ENCODE results near the gene EXOSC7.

The EXOSC7 gene

GRCh38 chr3:45003859-45004258 is 27.8 kb downstream of the EXOSC7 start:
- Histone ChIP-seq H3K27ac (ENCODE audit: low read depth, low read length, severe bottlenecking) (no peak overlapping the region), H3K4me3 (ENCODE audit: extremely low read depth, insufficient read depth, low read length, poor library complexity, severe bottlenecking) (no peak overlapping the region), H3K36me3 (ENCODE audit: control insufficient read depth, insufficient read depth, low read length) (peaks cover 93% of the 10 kb centered on the region), H3K4me1 (ENCODE audit: control insufficient read depth, insufficient read depth, low read length, poor library complexity, severe bottlenecking) (no peaks in the 10 kb centered on the region), H3K9me3 (ENCODE audit: control insufficient read depth, low read length) (peaks cover 8% of the 10 kb centered on the region)
- WGBS, 2 experiments (ENCODE audit: insufficient coverage in 2 of 2): 83 to 100% methylated on average over 1 to 2 of the region's 2 CpGs

- 98 to 100% methylated on average over 7 to 8 of the region's 8 CpGs for WGBS, 2 experiments (ENCODE audit: insufficient coverage in 2 of 2)
- Histone ChIP-seq H3K36me3 (ENCODE audit: control insufficient read depth, insufficient read depth, low read length) (peaks cover 69% of the 10 kb centered on the region), H3K27ac (ENCODE audit: low read depth, low read length, severe bottlenecking) (no peak overlapping the region), H3K4me1 (ENCODE audit: control insufficient read depth, insufficient read depth, low read length, poor library complexity, severe bottlenecking) (peaks cover 19% of the 10 kb centered on the region), H3K4me3 (ENCODE audit: extremely low read depth, insufficient read depth, low read length, poor library complexity, severe bottlenecking) (no peak overlapping the region), H3K9me3 (ENCODE audit: control insufficient read depth, low read length) (peaks cover 8% of the 10 kb centered on the region)
Observed at GRCh38 chr3:45007091-45007490, 31.0 kb downstream of the EXOSC7 start.

GRCh38 chr3:45008117-45008516 is 32.1 kb downstream of the EXOSC7 start:
- Histone ChIP-seq H3K9me3 (ENCODE audit: control insufficient read depth, low read length) (peaks cover 8% of the 10 kb centered on the region), H3K36me3 (ENCODE audit: control insufficient read depth, insufficient read depth, low read length) (peaks cover 69% of the 10 kb centered on the region), H3K27ac (ENCODE audit: low read depth, low read length, severe bottlenecking) (no peak overlapping the region), H3K4me3 (ENCODE audit: extremely low read depth, insufficient read depth, low read length, poor library complexity, severe bottlenecking) (no peak overlapping the region), H3K4me1 (ENCODE audit: control insufficient read depth, insufficient read depth, low read length, poor library complexity, severe bottlenecking) (peaks cover 27% of the 10 kb centered on the region)
- 100% methylated on average over 1 of the region's 1 CpG for WGBS, 2 experiments (ENCODE audit: insufficient coverage in 2 of 2)

GRCh38 chr3:45009868-45010267 is 33.8 kb downstream of the EXOSC7 start:
- no peak overlapping the region for H3K4me3 ChIP-seq (ENCODE audit: extremely low read depth, insufficient read depth, low read length, poor library complexity, severe bottlenecking)
- 100% methylated on average over 1 of the region's 1 CpG; no CpG with 5 or more reads in 1 of the 2 experiments for WGBS, 2 experiments (ENCODE audit: insufficient coverage in 2 of 2)
- no peak overlapping the region for H3K27ac ChIP-seq (ENCODE audit: low read depth, low read length, severe bottlenecking)
- peaks cover 70% of the 10 kb centered on the region for H3K36me3 ChIP-seq (ENCODE audit: control insufficient read depth, insufficient read depth, low read length)
- peaks cover 27% of the 10 kb centered on the region for H3K4me1 ChIP-seq (ENCODE audit: control insufficient read depth, insufficient read depth, low read length, poor library complexity, severe bottlenecking)
- H3K9me3 ChIP-seq (ENCODE audit: control insufficient read depth, low read length): peaks cover 3% of the 10 kb centered on the region

- peaks cover 27% of the 10 kb centered on the region for H3K4me1 ChIP-seq (ENCODE audit: control insufficient read depth, insufficient read depth, low read length, poor library complexity, severe bottlenecking)
- H3K4me3 ChIP-seq (ENCODE audit: extremely low read depth, insufficient read depth, low read length, poor library complexity, severe bottlenecking): no peak overlapping the region
- peak overlapping the region; percentile 94 for H3K27ac ChIP-seq (ENCODE audit: low read depth, low read length, severe bottlenecking)
- 86 to 100% methylated on average over 1 to 2 of the region's 3 CpGs for whole genome bisulfite sequencing, 2 experiments (ENCODE audit: insufficient coverage in 2 of 2)
- H3K36me3 ChIP-seq (ENCODE audit: control insufficient read depth, insufficient read depth, low read length): peaks cover 64% of the 10 kb centered on the region
- H3K9me3 ChIP-seq (ENCODE audit: control insufficient read depth, low read length): no peaks in the 10 kb centered on the region
Observed at GRCh38 chr3:45010811-45011333, 34.8 kb downstream of the EXOSC7 start.

- WGBS, 2 experiments (ENCODE audit: insufficient coverage in 2 of 2): 71 to 73% methylated on average over 7 of the region's 7 CpGs
- Histone ChIP-seq H3K4me3 (ENCODE audit: extremely low read depth, insufficient read depth, low read length, poor library complexity, severe bottlenecking) (no peak overlapping the region), H3K9me3 (ENCODE audit: control insufficient read depth, low read length) (no peaks in the 10 kb centered on the region), H3K27ac (ENCODE audit: low read depth, low read length, severe bottlenecking) (peak overlapping the region; percentile 94), H3K4me1 (ENCODE audit: control insufficient read depth, insufficient read depth, low read length, poor library complexity, severe bottlenecking) (peaks cover 27% of the 10 kb centered on the region), H3K36me3 (ENCODE audit: control insufficient read depth, insufficient read depth, low read length) (peaks cover 61% of the 10 kb centered on the region)
Observed at GRCh38 chr3:45011756-45012508, 35.9 kb downstream of the EXOSC7 start.

GRCh38 chr3:45012577-45012976 is 36.5 kb downstream of the EXOSC7 start:
- Histone ChIP-seq H3K4me3 (ENCODE audit: extremely low read depth, insufficient read depth, low read length, poor library complexity, severe bottlenecking) (no peak overlapping the region), H3K9me3 (ENCODE audit: control insufficient read depth, low read length) (no peaks in the 10 kb centered on the region), H3K27ac (ENCODE audit: low read depth, low read length, severe bottlenecking) (peak overlapping the region; percentile 94), H3K36me3 (ENCODE audit: control insufficient read depth, insufficient read depth, low read length) (peaks cover 57% of the 10 kb centered on the region), H3K4me1 (ENCODE audit: control insufficient read depth, insufficient read depth, low read length, poor library complexity, severe bottlenecking) (peaks cover 27% of the 10 kb centered on the region)
- WGBS, 2 experiments (ENCODE audit: insufficient coverage in 2 of 2): 100% methylated on average over 1 of the region's 4 CpGs; no CpG with 5 or more reads in 1 of the 2 experiments

GRCh38 chr3:45016916-45017315 is 40.9 kb downstream of the EXOSC7 start:
- Histone ChIP-seq H3K27ac (ENCODE audit: low read depth, low read length, severe bottlenecking) (no peak overlapping the region), H3K36me3 (ENCODE audit: control insufficient read depth, insufficient read depth, low read length) (peaks cover 45% of the 10 kb centered on the region), H3K9me3 (ENCODE audit: control insufficient read depth, low read length) (no peaks in the 10 kb centered on the region), H3K4me1 (ENCODE audit: control insufficient read depth, insufficient read depth, low read length, poor library complexity, severe bottlenecking) (peaks cover 10% of the 10 kb centered on the region), H3K4me3 (ENCODE audit: extremely low read depth, insufficient read depth, low read length, poor library complexity, severe bottlenecking) (no peak overlapping the region)
- no CpG with 5 or more reads among the region's 2 CpGs for WGBS, 2 experiments (ENCODE audit: insufficient coverage in 2 of 2)

- H3K9me3 ChIP-seq (ENCODE audit: control insufficient read depth, low read length): no peaks in the 10 kb centered on the region
- no peak overlapping the region for H3K4me3 ChIP-seq (ENCODE audit: extremely low read depth, insufficient read depth, low read length, poor library complexity, severe bottlenecking)
- WGBS, 2 experiments (ENCODE audit: insufficient coverage in 2 of 2): 80 to 100% methylated on average over 1 to 2 of the region's 5 CpGs
- peaks cover 36% of the 10 kb centered on the region for H3K36me3 ChIP-seq (ENCODE audit: control insufficient read depth, insufficient read depth, low read length)
- peaks cover under 1% of the 10 kb centered on the region for H3K4me1 ChIP-seq (ENCODE audit: control insufficient read depth, insufficient read depth, low read length, poor library complexity, severe bottlenecking)
- no peak overlapping the region for H3K27ac ChIP-seq (ENCODE audit: low read depth, low read length, severe bottlenecking)
Observed at GRCh38 chr3:45017821-45018220, 41.8 kb downstream of the EXOSC7 start.

GRCh38 chr3:45020534-45020933 is 44.5 kb downstream of the EXOSC7 start:
- WGBS, 2 experiments (ENCODE audit: insufficient coverage in 2 of 2): 94 to 99% methylated on average over 8 of the region's 8 CpGs
- H3K36me3 ChIP-seq (ENCODE audit: control insufficient read depth, insufficient read depth, low read length): peaks cover 10% of the 10 kb centered on the region
- H3K4me1 ChIP-seq (ENCODE audit: control insufficient read depth, insufficient read depth, low read length, poor library complexity, severe bottlenecking): no peaks in the 10 kb centered on the region
- H3K27ac ChIP-seq (ENCODE audit: low read depth, low read length, severe bottlenecking): no peak overlapping the region
- H3K9me3 ChIP-seq (ENCODE audit: control insufficient read depth, low read length): no peaks in the 10 kb centered on the region
- no peak overlapping the region for H3K4me3 ChIP-seq (ENCODE audit: extremely low read depth, insufficient read depth, low read length, poor library complexity, severe bottlenecking)
